SKM-1 treated with dmso at 0.1 percent for 144 hours (cell line): ENCODE measurements around the gene CASD1.

Experiments
- DNase-seq: peaks from one replicate; lab custom pipeline; 2025; ENCODE audit not compliant: unreplicated experiment; lab: John Stamatoyannopoulos, UW

The CASD1 gene

GRCh38 chr7:94579470-94579869 is 69.9 kb downstream of the CASD1 start:
- no peak for DNase-seq

- DNase-seq, result no peak
Measured at GRCh38 chr7:94580601-94581000, 71.0 kb downstream of the CASD1 start.

- DNase-seq, result no peak
Measured at GRCh38 chr7:94584113-94584512, 74.5 kb downstream of the CASD1 start.

GRCh38 chr7:94588075-94588474 is 78.5 kb downstream of the CASD1 start:
- no peak for DNase-seq

- no peak for DNase-seq
Measured at GRCh38 chr7:94590526-94591162, 81.0 kb downstream of the CASD1 start.

- no peak for DNase-seq
Measured at GRCh38 chr7:94591176-94591575, 81.6 kb downstream of the CASD1 start.

GRCh38 chr7:94594882-94595281 is 85.3 kb downstream of the CASD1 start:
- no peak for DNase-seq

- DNase-seq, result no peak
Measured at GRCh38 chr7:94595717-94596116, 86.1 kb downstream of the CASD1 start.

GRCh38 chr7:94600267-94600666 is 90.7 kb downstream of the CASD1 start:
- no peak for DNase-seq

GRCh38 chr7:94602181-94602580 is 92.6 kb downstream of the CASD1 start:
- no peak for DNase-seq

GRCh38 chr7:94605031-94605430 is 95.4 kb downstream of the CASD1 start:
- no peak for DNase-seq
